ENCODE results near the gene LRFN5. TPM values are rescaled to one million over a fixed set of nuclear protein-coding genes. Genes with fewer than 3 reads are reported as not detected.
A peak's percentile ranks its signal among the peaks of the same experiment; 100 is the strongest.

Gene LRFN5
- total and polyA plus RNA-seq, 2 of the 13 experiments (the other 11 are each of a cell fraction or from before 2014, with no cell fraction given): not detected

- Histone ChIP-seq H3K9me3 (ENCODE audit: low read length) (no peaks in the 10 kb centered on the region), H3K27ac (ENCODE audit: extremely low read length, insufficient read depth, low read length) (no peak overlapping the region), H3K4me3 (replicated peaks in 1 of 3; ENCODE audit: insufficient read depth in 1 of 3, low read depth in 2 of 3, low read length in 3 of 3) (no peak overlapping the region), H3K79me2 (ENCODE audit: insufficient read depth, low read length) (no peaks in the 10 kb centered on the region), H3K36me3 (replicated peaks in 1 of 2; ENCODE audit: control insufficient read depth in 1 of 2, insufficient read depth in 2 of 2, low read length in 2 of 2) (no peaks in the 10 kb centered on the region), H3K4me2 (ENCODE audit: low read depth, low read length) (peak overlapping the region; percentile 48), H3K27me3 (ENCODE audit: control insufficient read depth in 1 of 2, insufficient read depth in 2 of 2, low read length in 2 of 2) (peaks cover 12 to 63% of the 10 kb centered on the region in 2 experiments), H3K4me1 (ENCODE audit: insufficient read depth, low read length) (peaks cover 17% of the 10 kb centered on the region), H2AFZ (ENCODE audit: low read length) (no peak overlapping the region), H3K9ac (ENCODE audit: insufficient read depth, low read depth, low read length) (no peak overlapping the region), H4K20me1 (ENCODE audit: insufficient read depth, low read length) (no peaks in the 10 kb centered on the region)
- BruUV-seq (replicated peaks): no TSS peak
- 0 out of 2 replicates have a peak, but pooled peaks have one; percentile 2 for TF ChIP-seq ZXDC (CRISPR knock-in tag; IDR thresholded peaks at IDR 0.05)
- TF ChIP-seq ZNF337 (CRISPR knock-in tag; IDR thresholded peaks at IDR 0.05; ENCODE audit: borderline replicate concordance, low read depth): no peak
- TF ChIP-seq ZNF777 (CRISPR knock-in tag; IDR thresholded peaks at IDR 0.05): 0 out of 2 replicates have a peak, but pooled peaks have one; percentile 1
- TF ChIP-seq HNF1A (IDR thresholded peaks at IDR 0.05; ENCODE audit: low read depth): no peak
- TF ChIP-seq HNF1A (CRISPR knock-in tag; IDR thresholded peaks at IDR 0.05; ENCODE audit: borderline replicate concordance): 0 out of 2 replicates have a peak, but pooled peaks have one; percentile 5
- no peak for DNase-seq (ENCODE audit: low spot score)
- ATAC-seq: no peak
- in situ Hi-C loops (cut with HindIII; ENCODE audit: extremely low pct_ligation_motif_present, low pct_unique_long_range_greater_than_20kb) (no loop called here), intact Hi-C loops (cut with micrococcal nuclease; ENCODE audit: unreplicated experiment) (no loop called here)
- WGBS (ENCODE audit: low lambda C conversion rate): 65% methylated on average over 21 of the region's 21 CpGs
- CTCF ChIA-PET (ENCODE audit: low intra/inter-chr PET ratio, low total read pairs): no interaction called here
- POLR2A ChIA-PET: no interaction called here
- no peak for FAIRE-seq
Measured at GRCh38 chr14:41607304-41607775, 664 bp downstream of the LRFN5 start.

Data from HepG2 (cell line).